MM.1S (cell line): ENCODE data around the gene PACC1.

ENCODE experiments used
- DNase-seq: peaks from one replicate; pipeline ENCODE4 v3.0.0-alpha.2; 2015
- H2AFZ ChIP-seq: fragments of 300-600 bp; sonication (generic); 2 replicates; pipeline ENCODE4 v1.6.0; 2016; ENCODE audit warnings: antibody characterized with exemption, low read length
- H3F3A ChIP-seq: fragments of 300-600 bp; sonication (generic); 2 replicates; pipeline ENCODE4 v1.6.1; 2016; ENCODE audit warnings: mild to moderate bottlenecking, antibody characterized with exemption, low read length, moderate library complexity, mixed read lengths; ENCODE audit not compliant: insufficient read depth
- H3K27ac ChIP-seq: fragments of 300-600 bp; sonication (generic); 2 replicates; pipeline ENCODE4 v1.5.1; 2016; ENCODE audit warnings: mild to moderate bottlenecking, low read length
- H3K27me3 ChIP-seq: fragments of 300-600 bp; sonication (generic); replicated peaks from 2 replicates; pipeline ENCODE4 v1.6.0; 2016; ENCODE audit warnings: low read length; ENCODE audit not compliant: insufficient read depth
- H3K36me3 ChIP-seq: fragments of 300-600 bp; sonication (generic); replicated peaks from 2 replicates; pipeline ENCODE4 v1.6.1; 2016; ENCODE audit warnings: mild to moderate bottlenecking, low read length, mixed read lengths; ENCODE audit not compliant: insufficient read depth
- H3K4me1 ChIP-seq: fragments of 300-600 bp; sonication (generic); 2 replicates; pipeline ENCODE4 v1.6.1; 2016; ENCODE audit warnings: low read length, mixed read lengths
- H3K4me2 ChIP-seq: fragments of 300-600 bp; sonication (generic); 2 replicates; pipeline ENCODE4 v1.6.0; 2016; ENCODE audit warnings: low read depth, low read length
- H3K4me3 ChIP-seq: fragments of 300-600 bp; sonication (generic); 2 replicates; pipeline ENCODE4 v1.5.1; 2016; ENCODE audit warnings: low read length, mixed read lengths
- H3K79me2 ChIP-seq: fragments of 300-600 bp; sonication (generic); 2 replicates; pipeline ENCODE4 v1.6.1; 2016; ENCODE audit warnings: mixed run types, low read length, mixed read lengths
- H3K9ac ChIP-seq: fragments of 300-600 bp; sonication (generic); 2 replicates; pipeline ENCODE4 v1.6.1; 2016; ENCODE audit warnings: low read length, mixed read lengths
- H3K9me2 ChIP-seq: fragments of 300-600 bp; sonication (generic); replicated peaks from 2 replicates; pipeline ENCODE4 v1.6.1; 2016; ENCODE audit warnings: mild to moderate bottlenecking, low read length, mixed read lengths; ENCODE audit not compliant: insufficient read depth
- H3K9me3 ChIP-seq: fragments of 300-600 bp; sonication (generic); replicated peaks from 2 replicates; pipeline ENCODE4 v1.6.1; 2016; ENCODE audit warnings: mild to moderate bottlenecking, low read length, mixed read lengths; ENCODE audit not compliant: insufficient read depth
- H4K20me1 ChIP-seq: fragments of 300-600 bp; sonication (generic); 2 replicates; pipeline ENCODE4 v1.6.1; 2016; ENCODE audit warnings: mild to moderate bottlenecking, low read length, moderate library complexity, mixed read lengths; ENCODE audit not compliant: insufficient read depth
- EZH2 ChIP-seq: fragments of 300-600 bp; sonication (generic); optimal IDR thresholded peaks from 2 replicates; pipeline ENCODE3; 2017; ENCODE audit warnings: low read depth, mild to moderate bottlenecking, antibody characterized with exemption, low read length, mixed read lengths
- EZH2phosphoT487 ChIP-seq: fragments of 300-600 bp; sonication (generic); IDR thresholded peaks from 2 replicates; pipeline ENCODE4 v1.6.1; 2018; ENCODE audit warnings: antibody characterized with exemption, low read length
- TF ChIP-seq, protein P1 (sequence below): fragments of 300-600 bp; sonication (generic); IDR thresholded peaks from 2 replicates; pipeline ENCODE4 v1.5.1; 2016; ENCODE audit warnings: antibody characterized with exemption, low read length, mixed read lengths

The PACC1 gene

DNA sequence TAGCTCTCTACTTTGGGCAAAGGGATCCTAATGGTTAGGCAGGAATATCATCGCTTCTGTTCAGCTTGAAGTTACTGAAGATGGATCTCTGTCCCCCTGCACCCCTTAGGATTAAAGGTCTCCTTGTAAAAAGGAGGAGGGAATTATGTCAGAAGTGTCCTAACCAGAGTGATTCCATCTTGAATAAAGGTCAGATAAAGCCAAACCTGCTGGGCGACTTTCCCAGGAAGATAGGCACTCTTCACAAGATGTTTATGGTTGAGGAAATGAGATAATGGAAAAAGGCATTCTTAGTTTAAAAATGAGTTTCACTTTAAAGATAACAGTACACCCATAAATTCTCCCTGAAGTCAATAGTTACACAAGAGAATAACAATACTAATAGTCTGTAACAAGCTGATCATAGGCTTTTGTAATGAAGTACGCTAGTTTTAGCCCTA is 16.3 kb upstream of the PACC1 start:
- Histone ChIP-seq H3K4me3 (no peak overlapping the region), H3K27ac (no peak overlapping the region), H3K9ac (no peak overlapping the region), H3K4me2 (no peak overlapping the region), H3F3A (0 out of 2 replicates have a peak, but pooled peaks cover 4% of the 10 kb centered on the region), H3K79me2 (no peaks in the 10 kb centered on the region), H3K9me3 (no peaks in the 10 kb centered on the region), H2AFZ (no peak overlapping the region), H3K4me1 (0 out of 2 replicates have a peak, but pooled peaks cover 4% of the 10 kb centered on the region), H3K9me2 (no peaks in the 10 kb centered on the region), H4K20me1 (no peaks in the 10 kb centered on the region), H3K36me3 (no peaks in the 10 kb centered on the region), H3K27me3 (no peaks in the 10 kb centered on the region)
- no peak for DNase-seq
- TF ChIP-seq EZH2 (no peak), EZH2phosphoT487 (no peak)
- TF ChIP-seq, protein P1, sequence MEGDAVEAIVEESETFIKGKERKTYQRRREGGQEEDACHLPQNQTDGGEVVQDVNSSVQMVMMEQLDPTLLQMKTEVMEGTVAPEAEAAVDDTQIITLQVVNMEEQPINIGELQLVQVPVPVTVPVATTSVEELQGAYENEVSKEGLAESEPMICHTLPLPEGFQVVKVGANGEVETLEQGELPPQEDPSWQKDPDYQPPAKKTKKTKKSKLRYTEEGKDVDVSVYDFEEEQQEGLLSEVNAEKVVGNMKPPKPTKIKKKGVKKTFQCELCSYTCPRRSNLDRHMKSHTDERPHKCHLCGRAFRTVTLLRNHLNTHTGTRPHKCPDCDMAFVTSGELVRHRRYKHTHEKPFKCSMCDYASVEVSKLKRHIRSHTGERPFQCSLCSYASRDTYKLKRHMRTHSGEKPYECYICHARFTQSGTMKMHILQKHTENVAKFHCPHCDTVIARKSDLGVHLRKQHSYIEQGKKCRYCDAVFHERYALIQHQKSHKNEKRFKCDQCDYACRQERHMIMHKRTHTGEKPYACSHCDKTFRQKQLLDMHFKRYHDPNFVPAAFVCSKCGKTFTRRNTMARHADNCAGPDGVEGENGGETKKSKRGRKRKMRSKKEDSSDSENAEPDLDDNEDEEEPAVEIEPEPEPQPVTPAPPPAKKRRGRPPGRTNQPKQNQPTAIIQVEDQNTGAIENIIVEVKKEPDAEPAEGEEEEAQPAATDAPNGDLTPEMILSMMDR, result no peak

DNA sequence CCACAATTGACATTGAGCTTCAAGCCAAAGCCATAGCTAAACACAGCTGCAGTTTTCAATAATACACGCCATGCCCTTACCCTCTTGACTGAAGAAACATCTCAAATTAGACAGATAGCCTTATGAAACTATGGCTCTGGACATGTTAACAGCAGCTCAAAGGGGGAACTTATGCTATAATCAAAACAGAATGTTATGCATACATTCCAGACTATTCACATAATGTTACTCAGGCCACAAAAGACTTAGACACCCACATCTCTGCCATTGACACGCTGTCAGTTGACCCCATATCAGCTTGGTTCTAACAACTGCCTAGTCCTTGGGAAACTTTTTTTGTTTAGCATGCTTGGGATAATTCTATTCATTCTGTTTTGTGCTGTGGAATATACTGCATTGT is 15.7 kb upstream of the PACC1 start:
- no peak for TF ChIP-seq EZH2
- TF ChIP-seq EZH2phosphoT487, result no peak
- TF ChIP-seq, protein P1, result no peak
- Histone ChIP-seq H3K9me2 (no peaks in the 10 kb centered on the region), H3K9me3 (no peaks in the 10 kb centered on the region), H3K27me3 (no peaks in the 10 kb centered on the region), H3K79me2 (no peaks in the 10 kb centered on the region), H3K9ac (no peak overlapping the region), H3F3A (0 out of 2 replicates have a peak, but pooled peaks cover 4% of the 10 kb centered on the region), H3K4me1 (0 out of 2 replicates have a peak, but pooled peaks cover 4% of the 10 kb centered on the region), H3K4me3 (no peak overlapping the region), H3K36me3 (no peaks in the 10 kb centered on the region), H3K27ac (no peak overlapping the region), H3K4me2 (no peak overlapping the region), H4K20me1 (no peaks in the 10 kb centered on the region), H2AFZ (no peak overlapping the region)
- no peak for DNase-seq

DNA sequence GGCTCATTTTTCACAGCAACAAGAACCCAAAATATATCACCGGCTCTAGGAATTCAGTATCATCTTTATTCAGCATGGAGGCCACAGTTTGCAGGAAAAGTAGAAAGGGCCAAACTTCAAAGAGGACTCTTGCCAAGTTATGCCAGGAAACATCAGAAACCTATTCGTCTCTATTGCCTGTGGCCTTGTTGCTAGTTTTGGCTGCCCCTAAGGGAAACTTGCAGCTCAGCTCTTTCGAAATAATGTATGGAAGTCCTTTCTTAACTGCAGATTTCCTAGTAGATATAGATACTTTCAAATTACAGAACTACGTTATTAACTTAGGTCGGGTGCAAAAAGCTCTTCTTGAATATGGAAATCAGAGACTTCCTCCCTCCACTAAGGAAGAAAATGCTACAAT is 13.8 kb upstream of the PACC1 start:
- no peaks in the 10 kb centered on the region for H4K20me1 ChIP-seq
- H3K36me3 ChIP-seq, result no peaks in the 10 kb centered on the region
- no peak overlapping the region for H3K27ac ChIP-seq
- no peak overlapping the region for H3K4me3 ChIP-seq
- H3K27me3 ChIP-seq, result no peaks in the 10 kb centered on the region
- no peak overlapping the region for H3K4me2 ChIP-seq
- no peaks in the 10 kb centered on the region for H3K79me2 ChIP-seq
- no peak overlapping the region for H3K9ac ChIP-seq
- 0 out of 2 replicates have a peak, but pooled peaks cover 4% of the 10 kb centered on the region for H3K4me1 ChIP-seq
- no peak overlapping the region for H2AFZ ChIP-seq
- TF ChIP-seq, protein P1, result no peak
- TF ChIP-seq EZH2phosphoT487 (no peak), EZH2 (no peak)
- no peaks in the 10 kb centered on the region for H3F3A ChIP-seq
- no peaks in the 10 kb centered on the region for H3K9me2 ChIP-seq
- no peaks in the 10 kb centered on the region for H3K9me3 ChIP-seq
- no peak for DNase-seq
